Esophagus muscularis mucosa (tissue), 4 donors: ENCODE data around the gene CDC20.

Experiments used
- EP300 ChIP-seq: sonication (generic); formaldehyde crosslinking; IDR thresholded peaks from one replicate; pipeline ENCODE4 v1.6.1; 2017; ENCODE audit warnings: antibody characterized with exemption
- POLR2AphosphoS5 ChIP-seq, 2 donors: sonication (generic); formaldehyde crosslinking; IDR thresholded peaks; one replicate each; pipeline ENCODE4 v1.6.1; 2017; ENCODE audit warnings: antibody characterized with exemption in 2 of 2
- TF ChIP-seq, protein P1 (sequence below), 3 experiments: fragments of 200-600 bp in 2 of 3; fragments of 450-650 bp in 1 of 3; sonication (generic) in 2 of 3; IDR thresholded peaks; one replicate each; pipeline ENCODE4 v1.5.1; 2017 to 2019; ENCODE audit warnings: antibody characterized with exemption in 3 of 3, mild to moderate bottlenecking in 2 of 3, moderate library complexity in 1 of 3

DNA sequence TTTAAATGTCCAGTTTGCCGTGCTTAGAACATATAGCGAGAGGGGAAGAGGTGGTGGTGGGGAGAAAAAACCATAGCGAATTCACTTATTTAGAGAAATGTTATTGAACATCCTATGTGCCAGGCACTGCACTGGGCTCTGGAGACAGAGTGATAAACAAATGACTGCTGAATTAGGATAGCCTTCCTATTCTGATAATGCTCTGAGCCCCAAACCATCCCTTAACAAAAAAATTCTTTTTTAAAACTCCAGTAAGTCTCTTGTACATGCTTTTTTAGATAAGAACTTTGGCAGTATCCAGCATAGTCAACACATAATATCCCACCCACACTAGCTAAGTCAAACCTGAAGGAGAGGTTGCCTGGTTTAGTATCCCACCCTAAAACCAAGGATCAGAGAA lies 39.4 kb downstream of the CDC20 start:
- TF ChIP-seq, protein P1, sequence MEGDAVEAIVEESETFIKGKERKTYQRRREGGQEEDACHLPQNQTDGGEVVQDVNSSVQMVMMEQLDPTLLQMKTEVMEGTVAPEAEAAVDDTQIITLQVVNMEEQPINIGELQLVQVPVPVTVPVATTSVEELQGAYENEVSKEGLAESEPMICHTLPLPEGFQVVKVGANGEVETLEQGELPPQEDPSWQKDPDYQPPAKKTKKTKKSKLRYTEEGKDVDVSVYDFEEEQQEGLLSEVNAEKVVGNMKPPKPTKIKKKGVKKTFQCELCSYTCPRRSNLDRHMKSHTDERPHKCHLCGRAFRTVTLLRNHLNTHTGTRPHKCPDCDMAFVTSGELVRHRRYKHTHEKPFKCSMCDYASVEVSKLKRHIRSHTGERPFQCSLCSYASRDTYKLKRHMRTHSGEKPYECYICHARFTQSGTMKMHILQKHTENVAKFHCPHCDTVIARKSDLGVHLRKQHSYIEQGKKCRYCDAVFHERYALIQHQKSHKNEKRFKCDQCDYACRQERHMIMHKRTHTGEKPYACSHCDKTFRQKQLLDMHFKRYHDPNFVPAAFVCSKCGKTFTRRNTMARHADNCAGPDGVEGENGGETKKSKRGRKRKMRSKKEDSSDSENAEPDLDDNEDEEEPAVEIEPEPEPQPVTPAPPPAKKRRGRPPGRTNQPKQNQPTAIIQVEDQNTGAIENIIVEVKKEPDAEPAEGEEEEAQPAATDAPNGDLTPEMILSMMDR (IDR thresholded peaks at IDR 0.05) = no peak
- TF ChIP-seq POLR2AphosphoS5 (IDR thresholded peaks at IDR 0.05) (no peak), EP300 (no peak)
